ENCODE measurements around the gene SCGB1D1. TPM values are rescaled to one million over a fixed set of nuclear protein-coding genes. Genes with fewer than 3 reads are reported as not detected.
"Not testable (repeated sequence)": the region's sequence is repeated elsewhere in the genome, so short reads cannot be mapped to it uniquely, and the experiment has no call there.

SCGB1D1 gene
- polyA plus RNA-seq, 1 donor from 2014 or later, result not detected

DNA sequence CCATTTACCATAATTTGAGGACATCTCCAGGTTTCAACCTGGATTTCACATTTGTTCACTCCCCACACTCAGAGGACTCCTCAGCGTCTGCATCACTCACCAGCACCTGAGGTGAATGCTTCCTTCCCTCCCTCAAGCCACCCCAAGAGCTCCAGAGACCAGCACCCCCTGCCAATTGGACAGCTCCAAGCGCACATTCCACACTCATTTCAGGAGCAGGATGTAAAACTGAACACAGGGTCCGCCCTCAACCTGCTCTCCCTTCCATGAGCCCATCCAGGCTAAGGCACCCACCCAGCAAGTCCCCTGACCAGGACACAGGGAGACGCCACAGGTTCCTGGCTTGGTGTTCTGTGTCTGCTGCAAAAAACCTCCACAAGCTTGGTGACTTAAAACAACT, 3.9 kb downstream of the SCGB1D1 start:
- H3K9ac ChIP-seq (ENCODE audit: low read length), result no peak overlapping the region
- no peaks in the 10 kb centered on the region for H4K20me1 ChIP-seq (ENCODE audit: insufficient read depth)
- H3K4me2 ChIP-seq (ENCODE audit: low read length), result no peak overlapping the region
- H2AFZ ChIP-seq (ENCODE audit: low read depth, low read length), result no peak overlapping the region
- H3K9me3 ChIP-seq (ENCODE audit: low read length), result no peaks in the 10 kb centered on the region
- no peak overlapping the region for H3K4me3 ChIP-seq (ENCODE audit: low read length)
- H3K9me2 ChIP-seq (ENCODE audit: insufficient read depth, low read length), result no peaks in the 10 kb centered on the region
- H3K27me3 ChIP-seq (ENCODE audit: insufficient read depth, low read depth, low read length), result no peaks in the 10 kb centered on the region
- H3K79me2 ChIP-seq (replicated peaks; ENCODE audit: insufficient read depth, low read length), result no peaks in the 10 kb centered on the region
- H3K36me3 ChIP-seq (ENCODE audit: insufficient read depth, low read length), result no peaks in the 10 kb centered on the region
- H3F3A ChIP-seq (ENCODE audit: insufficient read depth, low read length, poor library complexity, severe bottlenecking), result no peaks in the 10 kb centered on the region
- no peak overlapping the region for H3K27ac ChIP-seq (ENCODE audit: low read length)
- TF ChIP-seq SMC3 (conservative IDR thresholded peaks at IDR 0.05; ENCODE audit: poor library complexity) (no peak), RAD21 (conservative IDR thresholded peaks at IDR 0.05) (no peak), EP300 (conservative IDR thresholded peaks at IDR 0.05; ENCODE audit: poor library complexity, severe bottlenecking) (no peak), EZH2 (IDR thresholded peaks at IDR 0.05; ENCODE audit: borderline replicate concordance, insufficient read depth, low read length, poor library complexity, severe bottlenecking) (no peak), POLR2AphosphoS5 (IDR thresholded peaks at IDR 0.05) (no peak), MXI1 (conservative IDR thresholded peaks at IDR 0.05; ENCODE audit: poor library complexity, severe bottlenecking) (no peak), TAF1 (IDR thresholded peaks at IDR 0.05; ENCODE audit: low read depth) (no peak)
- TF ChIP-seq, protein P1, sequence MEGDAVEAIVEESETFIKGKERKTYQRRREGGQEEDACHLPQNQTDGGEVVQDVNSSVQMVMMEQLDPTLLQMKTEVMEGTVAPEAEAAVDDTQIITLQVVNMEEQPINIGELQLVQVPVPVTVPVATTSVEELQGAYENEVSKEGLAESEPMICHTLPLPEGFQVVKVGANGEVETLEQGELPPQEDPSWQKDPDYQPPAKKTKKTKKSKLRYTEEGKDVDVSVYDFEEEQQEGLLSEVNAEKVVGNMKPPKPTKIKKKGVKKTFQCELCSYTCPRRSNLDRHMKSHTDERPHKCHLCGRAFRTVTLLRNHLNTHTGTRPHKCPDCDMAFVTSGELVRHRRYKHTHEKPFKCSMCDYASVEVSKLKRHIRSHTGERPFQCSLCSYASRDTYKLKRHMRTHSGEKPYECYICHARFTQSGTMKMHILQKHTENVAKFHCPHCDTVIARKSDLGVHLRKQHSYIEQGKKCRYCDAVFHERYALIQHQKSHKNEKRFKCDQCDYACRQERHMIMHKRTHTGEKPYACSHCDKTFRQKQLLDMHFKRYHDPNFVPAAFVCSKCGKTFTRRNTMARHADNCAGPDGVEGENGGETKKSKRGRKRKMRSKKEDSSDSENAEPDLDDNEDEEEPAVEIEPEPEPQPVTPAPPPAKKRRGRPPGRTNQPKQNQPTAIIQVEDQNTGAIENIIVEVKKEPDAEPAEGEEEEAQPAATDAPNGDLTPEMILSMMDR (IDR thresholded peaks at IDR 0.05; ENCODE audit: poor library complexity, severe bottlenecking), result no peak
- TF ChIP-seq, protein P2, sequence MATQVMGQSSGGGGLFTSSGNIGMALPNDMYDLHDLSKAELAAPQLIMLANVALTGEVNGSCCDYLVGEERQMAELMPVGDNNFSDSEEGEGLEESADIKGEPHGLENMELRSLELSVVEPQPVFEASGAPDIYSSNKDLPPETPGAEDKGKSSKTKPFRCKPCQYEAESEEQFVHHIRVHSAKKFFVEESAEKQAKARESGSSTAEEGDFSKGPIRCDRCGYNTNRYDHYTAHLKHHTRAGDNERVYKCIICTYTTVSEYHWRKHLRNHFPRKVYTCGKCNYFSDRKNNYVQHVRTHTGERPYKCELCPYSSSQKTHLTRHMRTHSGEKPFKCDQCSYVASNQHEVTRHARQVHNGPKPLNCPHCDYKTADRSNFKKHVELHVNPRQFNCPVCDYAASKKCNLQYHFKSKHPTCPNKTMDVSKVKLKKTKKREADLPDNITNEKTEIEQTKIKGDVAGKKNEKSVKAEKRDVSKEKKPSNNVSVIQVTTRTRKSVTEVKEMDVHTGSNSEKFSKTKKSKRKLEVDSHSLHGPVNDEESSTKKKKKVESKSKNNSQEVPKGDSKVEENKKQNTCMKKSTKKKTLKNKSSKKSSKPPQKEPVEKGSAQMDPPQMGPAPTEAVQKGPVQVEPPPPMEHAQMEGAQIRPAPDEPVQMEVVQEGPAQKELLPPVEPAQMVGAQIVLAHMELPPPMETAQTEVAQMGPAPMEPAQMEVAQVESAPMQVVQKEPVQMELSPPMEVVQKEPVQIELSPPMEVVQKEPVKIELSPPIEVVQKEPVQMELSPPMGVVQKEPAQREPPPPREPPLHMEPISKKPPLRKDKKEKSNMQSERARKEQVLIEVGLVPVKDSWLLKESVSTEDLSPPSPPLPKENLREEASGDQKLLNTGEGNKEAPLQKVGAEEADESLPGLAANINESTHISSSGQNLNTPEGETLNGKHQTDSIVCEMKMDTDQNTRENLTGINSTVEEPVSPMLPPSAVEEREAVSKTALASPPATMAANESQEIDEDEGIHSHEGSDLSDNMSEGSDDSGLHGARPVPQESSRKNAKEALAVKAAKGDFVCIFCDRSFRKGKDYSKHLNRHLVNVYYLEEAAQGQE (IDR thresholded peaks at IDR 0.05; ENCODE audit: borderline replicate concordance), result no peak

DNA sequence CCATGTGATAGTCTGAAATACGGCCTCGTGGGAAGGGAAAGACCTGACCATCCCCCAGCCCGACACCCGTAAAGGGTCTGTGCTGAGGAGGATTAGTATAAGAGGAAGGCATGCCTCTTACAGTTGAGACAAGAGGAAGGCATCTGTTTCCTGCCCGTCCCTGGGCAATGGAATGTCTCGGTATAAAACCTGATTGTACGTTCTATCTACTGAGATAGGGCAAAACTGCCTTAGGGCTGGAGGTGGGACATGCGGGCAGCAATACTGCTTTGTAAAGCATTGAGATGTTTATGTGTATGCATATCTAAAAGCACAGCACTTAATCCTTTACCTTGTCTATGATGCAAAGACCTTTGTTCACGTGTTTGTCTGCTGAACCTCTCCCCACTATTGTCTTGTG, 5.0 kb downstream of the SCGB1D1 start:
- H3F3A ChIP-seq (ENCODE audit: insufficient read depth, low read length, poor library complexity, severe bottlenecking); H3K27me3 ChIP-seq (ENCODE audit: insufficient read depth, low read depth, low read length); H3K36me3 ChIP-seq (ENCODE audit: insufficient read depth, low read length); H3K9me2 ChIP-seq (ENCODE audit: insufficient read depth, low read length); H3K9ac ChIP-seq (ENCODE audit: low read length); H3K79me2 ChIP-seq (replicated peaks; ENCODE audit: insufficient read depth, low read length); H4K20me1 ChIP-seq (ENCODE audit: insufficient read depth); H3K9me3 ChIP-seq (ENCODE audit: low read length); H3K27ac ChIP-seq (ENCODE audit: low read length); H3K4me2 ChIP-seq (ENCODE audit: low read length); H2AFZ ChIP-seq (ENCODE audit: low read depth, low read length); H3K4me3 ChIP-seq (ENCODE audit: low read length): not testable (repeated sequence)

DNA sequence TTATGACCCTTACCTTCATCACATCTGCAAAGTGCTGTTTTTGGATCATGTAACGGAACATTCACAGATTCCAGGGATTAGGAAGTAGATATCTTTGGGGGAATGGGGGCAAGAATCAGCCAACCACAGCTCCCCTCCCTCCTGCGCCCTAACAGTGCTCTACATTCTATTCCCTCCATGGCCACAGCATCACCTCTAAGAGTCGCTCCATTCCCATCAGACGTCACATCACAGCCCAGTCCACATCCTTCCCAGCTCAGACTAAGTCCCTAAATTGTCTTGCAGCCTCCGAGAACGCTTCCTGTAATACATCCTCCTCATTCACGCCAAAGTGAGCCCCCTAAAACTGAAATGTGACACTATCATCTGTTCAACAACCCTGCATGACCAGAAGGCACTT, 5.9 kb downstream of the SCGB1D1 start:
- Histone ChIP-seq H3F3A (ENCODE audit: insufficient read depth, low read length, poor library complexity, severe bottlenecking) (no peaks in the 10 kb centered on the region), H3K4me3 (ENCODE audit: low read length) (no peak overlapping the region), H3K36me3 (ENCODE audit: insufficient read depth, low read length) (no peaks in the 10 kb centered on the region), H4K20me1 (ENCODE audit: insufficient read depth) (no peaks in the 10 kb centered on the region), H3K27ac (ENCODE audit: low read length) (no peak overlapping the region), H2AFZ (ENCODE audit: low read depth, low read length) (no peak overlapping the region), H3K79me2 (replicated peaks; ENCODE audit: insufficient read depth, low read length) (no peaks in the 10 kb centered on the region), H3K27me3 (ENCODE audit: insufficient read depth, low read depth, low read length) (no peaks in the 10 kb centered on the region), H3K9ac (ENCODE audit: low read length) (no peak overlapping the region), H3K4me2 (ENCODE audit: low read length) (no peak overlapping the region), H3K9me2 (ENCODE audit: insufficient read depth, low read length) (no peaks in the 10 kb centered on the region), H3K9me3 (ENCODE audit: low read length) (no peaks in the 10 kb centered on the region)
- no peak for TF ChIP-seq RAD21 (conservative IDR thresholded peaks at IDR 0.05)
- TF ChIP-seq SMC3 (conservative IDR thresholded peaks at IDR 0.05; ENCODE audit: poor library complexity), result no peak
- no peak for TF ChIP-seq MXI1 (conservative IDR thresholded peaks at IDR 0.05; ENCODE audit: poor library complexity, severe bottlenecking)

DNA sequence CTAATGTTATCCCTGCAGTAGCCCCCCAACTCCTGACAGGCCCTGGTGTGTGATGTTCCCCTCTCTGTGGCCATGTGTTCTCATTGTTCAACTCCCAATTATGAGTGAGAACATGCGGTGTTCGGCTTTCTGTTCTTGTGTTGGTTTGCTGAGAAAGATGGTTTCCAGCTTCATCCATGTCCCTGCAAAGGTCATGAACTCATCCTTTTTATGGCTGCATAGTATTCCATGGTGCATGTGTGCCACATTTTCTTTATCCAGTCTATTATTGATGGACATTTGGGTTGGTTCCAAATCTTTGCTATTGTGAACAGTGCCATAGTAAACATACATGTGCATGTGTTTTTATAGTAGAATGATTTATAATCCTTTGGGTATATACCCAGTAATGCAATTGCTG, 7.4 kb downstream of the SCGB1D1 start:
- not testable (repeated sequence) for H3K27ac ChIP-seq (ENCODE audit: low read length); H3K4me2 ChIP-seq (ENCODE audit: low read length); H3K9ac ChIP-seq (ENCODE audit: low read length); H3K27me3 ChIP-seq (ENCODE audit: insufficient read depth, low read depth, low read length); H3K79me2 ChIP-seq (replicated peaks; ENCODE audit: insufficient read depth, low read length); H3K9me2 ChIP-seq (ENCODE audit: insufficient read depth, low read length); H3F3A ChIP-seq (ENCODE audit: insufficient read depth, low read length, poor library complexity, severe bottlenecking); H3K9me3 ChIP-seq (ENCODE audit: low read length); H4K20me1 ChIP-seq (ENCODE audit: insufficient read depth); H2AFZ ChIP-seq (ENCODE audit: low read depth, low read length); H3K4me3 ChIP-seq (ENCODE audit: low read length); H3K36me3 ChIP-seq (ENCODE audit: insufficient read depth, low read length)

Data from neural cell (in vitro differentiated cells).